ENCODE measurements around the gene ADPRHL1. TPM values are rescaled to one million over a fixed set of nuclear protein-coding genes. Genes with fewer than 3 reads are reported as not detected.

The ADPRHL1 gene
- total RNA-seq, 1 donor from 2014 or later, result 484 TPM

DNA sequence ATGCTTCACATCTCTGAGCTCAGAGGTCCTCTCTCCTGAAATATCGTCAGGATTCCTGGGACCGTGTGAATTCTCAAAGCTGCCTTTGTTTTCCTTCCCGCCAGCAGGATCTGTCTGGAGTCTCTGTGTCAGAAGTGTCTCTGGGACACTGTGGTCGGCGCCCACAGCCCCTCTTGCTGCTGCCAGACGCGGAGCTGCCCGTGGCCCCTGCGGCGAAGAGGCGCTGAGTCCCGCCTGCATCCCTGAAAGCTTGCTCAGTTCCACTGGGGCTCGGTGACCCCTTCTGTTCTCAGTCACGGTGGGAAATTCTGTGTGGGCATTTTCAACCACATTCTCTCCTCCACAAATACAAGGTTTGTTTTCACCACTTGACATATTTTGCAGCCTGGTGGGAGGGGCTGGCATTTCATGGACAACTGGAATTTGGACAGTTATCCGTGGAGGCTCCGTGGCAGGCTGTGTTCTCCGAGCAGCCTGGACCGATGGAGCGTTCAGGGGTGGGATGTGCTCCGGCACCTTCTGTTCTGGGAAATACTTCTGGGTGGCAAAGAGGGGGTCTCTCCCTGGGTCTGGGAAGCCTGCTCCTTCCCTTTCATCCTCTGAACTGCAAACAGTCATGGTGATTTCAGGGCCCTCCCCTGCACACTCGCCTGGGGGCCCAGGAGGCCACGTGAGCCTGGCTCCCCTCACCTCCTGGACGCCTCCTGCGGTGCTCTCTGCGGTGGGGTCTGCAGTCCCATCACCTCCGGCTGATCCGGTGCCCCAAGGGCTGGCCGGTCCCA is 46.8 kb downstream of the ADPRHL1 start:
- TF ChIP-seq, protein P1, sequence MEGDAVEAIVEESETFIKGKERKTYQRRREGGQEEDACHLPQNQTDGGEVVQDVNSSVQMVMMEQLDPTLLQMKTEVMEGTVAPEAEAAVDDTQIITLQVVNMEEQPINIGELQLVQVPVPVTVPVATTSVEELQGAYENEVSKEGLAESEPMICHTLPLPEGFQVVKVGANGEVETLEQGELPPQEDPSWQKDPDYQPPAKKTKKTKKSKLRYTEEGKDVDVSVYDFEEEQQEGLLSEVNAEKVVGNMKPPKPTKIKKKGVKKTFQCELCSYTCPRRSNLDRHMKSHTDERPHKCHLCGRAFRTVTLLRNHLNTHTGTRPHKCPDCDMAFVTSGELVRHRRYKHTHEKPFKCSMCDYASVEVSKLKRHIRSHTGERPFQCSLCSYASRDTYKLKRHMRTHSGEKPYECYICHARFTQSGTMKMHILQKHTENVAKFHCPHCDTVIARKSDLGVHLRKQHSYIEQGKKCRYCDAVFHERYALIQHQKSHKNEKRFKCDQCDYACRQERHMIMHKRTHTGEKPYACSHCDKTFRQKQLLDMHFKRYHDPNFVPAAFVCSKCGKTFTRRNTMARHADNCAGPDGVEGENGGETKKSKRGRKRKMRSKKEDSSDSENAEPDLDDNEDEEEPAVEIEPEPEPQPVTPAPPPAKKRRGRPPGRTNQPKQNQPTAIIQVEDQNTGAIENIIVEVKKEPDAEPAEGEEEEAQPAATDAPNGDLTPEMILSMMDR (IDR thresholded peaks at IDR 0.05; ENCODE audit: borderline replicate concordance), result no peak
- Histone ChIP-seq H3K27me3 (ENCODE audit: low read depth) (peaks cover 51% of the 10 kb centered on the region), H3K36me3 (no peaks in the 10 kb centered on the region), H3K9me3 (replicated peaks) (no peaks in the 10 kb centered on the region), H3K4me3 (no peak overlapping the region), H3K27ac (replicated peaks) (peak overlapping the region; percentile 97), H3K4me1 (peaks cover 91% of the 10 kb centered on the region)
- intact Hi-C loops (cut with micrococcal nuclease), result no loop called here
- DNase-seq, result no peak

DNA sequence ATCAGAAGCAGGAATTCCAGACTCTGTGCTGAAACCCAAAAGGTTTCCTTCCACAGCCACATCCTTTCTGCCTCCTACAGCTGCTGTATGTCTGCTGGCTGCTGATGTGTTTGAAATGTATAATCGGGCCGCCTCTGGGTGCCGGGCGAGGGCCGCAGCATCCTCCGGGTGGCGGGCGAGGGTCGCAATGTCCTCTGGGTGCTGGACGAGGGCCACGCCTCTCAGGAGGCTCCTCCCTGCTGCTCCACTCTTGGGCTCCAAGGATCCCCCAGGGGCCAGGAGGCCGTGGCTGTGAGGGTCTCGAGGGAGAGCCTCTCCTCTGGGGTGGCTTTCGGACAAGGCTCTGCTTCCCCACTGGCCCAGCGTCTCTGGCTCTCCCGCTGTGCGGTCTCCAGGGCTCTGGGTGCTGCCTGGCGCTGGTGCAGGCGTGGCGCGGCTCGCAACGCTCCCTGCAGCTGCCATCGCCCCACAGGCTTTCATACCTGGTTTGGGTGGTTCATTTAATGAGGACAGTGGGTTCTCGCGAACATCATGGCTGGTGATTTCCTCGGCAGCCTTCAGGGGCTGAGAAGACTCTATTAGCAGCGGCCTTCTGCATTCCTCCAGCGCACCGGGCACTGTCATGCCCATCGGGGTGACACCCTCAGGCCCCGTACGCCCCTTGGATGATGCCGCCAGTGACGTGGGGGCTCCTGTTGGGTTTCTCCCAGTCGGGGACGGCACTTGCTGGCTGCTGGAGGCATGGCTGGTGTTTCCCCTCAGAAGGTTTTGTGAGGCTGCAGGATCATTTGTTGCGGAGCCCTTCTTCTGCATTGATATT is 47.6 kb downstream of the ADPRHL1 start:
- TF ChIP-seq, protein P1 (IDR thresholded peaks at IDR 0.05; ENCODE audit: borderline replicate concordance), result no peak
- H3K27ac ChIP-seq (replicated peaks), result peak overlapping the region; percentile 97
- H3K4me1 ChIP-seq, result peaks cover 91% of the 10 kb centered on the region
- H3K27me3 ChIP-seq (ENCODE audit: low read depth), result peaks cover 58% of the 10 kb centered on the region
- H3K4me3 ChIP-seq, result no peak overlapping the region
- DNase-seq, result no peak
- no peaks in the 10 kb centered on the region for H3K9me3 ChIP-seq (replicated peaks)
- intact Hi-C loops (cut with micrococcal nuclease), result no loop called here
- no peaks in the 10 kb centered on the region for H3K36me3 ChIP-seq

DNA sequence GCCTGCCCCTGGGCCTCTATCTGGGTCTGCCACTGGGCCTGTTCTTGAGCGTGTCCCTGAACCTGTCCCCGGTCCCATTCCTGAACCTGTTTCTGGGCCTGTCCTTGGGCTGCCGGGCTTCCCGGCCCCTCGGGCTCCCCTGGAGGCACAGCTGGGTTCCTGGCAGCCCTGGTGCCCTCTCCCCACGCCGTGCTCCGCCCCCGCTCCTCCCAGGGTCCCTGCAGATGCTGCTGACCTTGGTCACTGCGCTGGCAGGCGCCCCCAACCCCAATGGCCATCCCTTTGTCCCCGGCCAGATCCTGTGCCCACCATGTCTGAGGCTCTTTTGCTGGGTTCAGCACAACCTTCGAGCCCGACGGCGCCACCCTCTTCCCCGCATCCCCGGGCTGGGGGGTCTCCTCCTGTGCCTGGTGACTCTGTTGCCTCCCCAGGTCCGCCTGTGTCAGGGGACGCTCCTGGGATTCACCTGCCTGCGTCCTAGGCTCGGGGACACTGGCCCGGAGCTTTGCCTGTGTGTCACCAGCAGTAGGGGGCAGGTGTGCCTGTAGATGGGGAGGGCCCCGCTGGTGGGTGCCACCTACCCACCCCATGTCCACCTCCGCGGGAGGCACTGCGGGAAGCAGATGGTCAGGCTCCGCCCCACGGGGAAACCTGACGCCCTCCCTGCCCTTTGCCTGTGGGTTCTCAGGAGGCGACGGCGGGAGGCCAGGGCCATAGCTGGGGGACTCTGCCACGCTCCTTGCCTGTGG is 48.4 kb downstream of the ADPRHL1 start:
- intact Hi-C loops (cut with micrococcal nuclease), result no loop called here
- DNase-seq, result no peak
- Histone ChIP-seq H3K4me1 (peaks cover 87% of the 10 kb centered on the region), H3K27me3 (ENCODE audit: low read depth) (peaks cover 58% of the 10 kb centered on the region), H3K27ac (replicated peaks) (peak overlapping the region; percentile 97), H3K9me3 (replicated peaks) (no peaks in the 10 kb centered on the region), H3K4me3 (no peak overlapping the region), H3K36me3 (no peaks in the 10 kb centered on the region)
- TF ChIP-seq, protein P1 (IDR thresholded peaks at IDR 0.05; ENCODE audit: borderline replicate concordance), result no peak

DNA sequence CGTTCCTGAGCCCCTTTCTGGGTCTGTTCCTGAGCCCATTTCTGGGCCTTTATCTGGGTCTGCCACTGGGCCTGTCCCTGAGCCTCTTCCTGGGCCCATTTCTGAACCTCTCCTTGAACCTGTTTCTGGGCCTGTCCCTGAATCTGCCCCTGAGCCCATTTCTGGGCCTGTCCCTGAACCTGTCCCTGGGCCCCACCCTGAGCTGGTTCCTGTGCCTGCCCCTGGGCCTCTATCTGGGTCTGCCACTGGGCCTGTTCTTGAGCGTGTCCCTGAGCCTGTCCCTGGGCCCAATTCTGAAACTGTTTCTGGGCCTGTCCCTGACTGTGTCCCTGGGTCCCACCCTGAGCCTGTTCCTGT is 48.9 kb downstream of the ADPRHL1 start:
- Histone ChIP-seq H3K27me3 (ENCODE audit: low read depth) (peaks cover 58% of the 10 kb centered on the region), H3K27ac (replicated peaks) (peak overlapping the region; percentile 97)
- no peak for DNase-seq

More for the DNA sequence above, 48.9 kb downstream of the ADPRHL1 start:
- Histone ChIP-seq H3K36me3 (no peaks in the 10 kb centered on the region), H3K9me3 (replicated peaks) (no peaks in the 10 kb centered on the region), H3K4me3 (no peak overlapping the region), H3K4me1 (peaks cover 89% of the 10 kb centered on the region)
- intact Hi-C loops (cut with micrococcal nuclease), result no loop called here
- TF ChIP-seq, protein P1 (IDR thresholded peaks at IDR 0.05; ENCODE audit: borderline replicate concordance), result no peak
